ENCODE measurements around the gene TAAR1. TPM values are rescaled to one million over a fixed set of nuclear protein-coding genes. Genes with fewer than 3 reads are reported as not detected.

TAAR1 gene
- polyA plus RNA-seq, 1 donor (not counting 4 experiments of a cell fraction or from before 2014, with no cell fraction given) = not detected

GRCh38 chr6:132663661-132664060 lies 4.7 kb upstream of the TAAR1 start:
- Histone ChIP-seq H2AFZ (ENCODE audit: control insufficient read depth, low read length) (no peak overlapping the region), H3K9me3 (ENCODE audit: control insufficient read depth, low read depth, low read length) (no peaks in the 10 kb centered on the region), H4K20me1 (ENCODE audit: control insufficient read depth, extremely low read depth, insufficient read depth, low read length) (no peaks in the 10 kb centered on the region), H3K4me1 (ENCODE audit: control insufficient read depth, extremely low read depth, insufficient read depth, low read length) (no peaks in the 10 kb centered on the region), H3K9me1 (ENCODE audit: control insufficient read depth, extremely low read depth, insufficient read depth, low read length) (no peaks in the 10 kb centered on the region), H3K36me3 (ENCODE audit: control insufficient read depth in 2 of 2, extremely low read depth in 1 of 2, insufficient read depth in 2 of 2, low read length in 2 of 2) (no peaks in the 10 kb centered on the region), H3K27ac (ENCODE audit: control insufficient read depth, insufficient read depth, low read length) (no peak overlapping the region), H3K9ac (ENCODE audit: control insufficient read depth, extremely low read depth, insufficient read depth, low read length) (no peak overlapping the region), H3K4me2 (ENCODE audit: control insufficient read depth, extremely low read depth, insufficient read depth, low read depth, low read length) (no peak overlapping the region), H3K27me3 (ENCODE audit: control insufficient read depth, extremely low read depth, insufficient read depth, low read length) (no peaks in the 10 kb centered on the region), H3K79me2 (ENCODE audit: control insufficient read depth, insufficient read depth, low read length) (no peaks in the 10 kb centered on the region), H3K4me3 (ENCODE audit: control insufficient read depth in 2 of 3, extremely low read depth in 1 of 3, insufficient read depth in 2 of 3, low read depth in 1 of 3, low read length in 3 of 3) (no peak overlapping the region)
- no peak for TF ChIP-seq EZH2 (IDR thresholded peaks at IDR 0.05; ENCODE audit: low read length)
- no peak for TF ChIP-seq CTCF (optimal IDR thresholded peaks at IDR 0.05 in 1 of 3, IDR thresholded peaks at IDR 0.05 in 1 of 3, conservative IDR thresholded peaks at IDR 0.05 in 1 of 3; ENCODE audit: extremely low read depth in 1 of 3, insufficient read depth in 2 of 3, low read length in 3 of 3)
- FAIRE-seq = no peak
- dilution Hi-C loops (cut with MboI; ENCODE audit: extremely low pct_ligation_motif_present, low sequenced_read_pairs) = no loop called here
- DNase-seq (ENCODE audit: low read depth, low spot score) = no peak

GRCh38 chr6:132661906-132662305 lies 2.9 kb upstream of the TAAR1 start:
- H3K4me2 ChIP-seq (ENCODE audit: control insufficient read depth, extremely low read depth, insufficient read depth, low read depth, low read length) = no peak overlapping the region
- TF ChIP-seq EZH2 (IDR thresholded peaks at IDR 0.05; ENCODE audit: low read length) = no peak
- TF ChIP-seq CTCF (optimal IDR thresholded peaks at IDR 0.05 in 1 of 3, IDR thresholded peaks at IDR 0.05 in 1 of 3, conservative IDR thresholded peaks at IDR 0.05 in 1 of 3; ENCODE audit: extremely low read depth in 1 of 3, insufficient read depth in 2 of 3, low read length in 3 of 3) = no peak
- dilution Hi-C loops (cut with MboI; ENCODE audit: extremely low pct_ligation_motif_present, low sequenced_read_pairs) = no loop called here

More at GRCh38 chr6:132661906-132662305, 2.9 kb upstream of the TAAR1 start:
- Histone ChIP-seq H3K4me1 (ENCODE audit: control insufficient read depth, extremely low read depth, insufficient read depth, low read length) (no peaks in the 10 kb centered on the region), H3K27me3 (ENCODE audit: control insufficient read depth, extremely low read depth, insufficient read depth, low read length) (no peaks in the 10 kb centered on the region), H3K27ac (ENCODE audit: control insufficient read depth, insufficient read depth, low read length) (no peak overlapping the region), H3K9ac (ENCODE audit: control insufficient read depth, extremely low read depth, insufficient read depth, low read length) (no peak overlapping the region), H2AFZ (ENCODE audit: control insufficient read depth, low read length) (no peak overlapping the region), H3K79me2 (ENCODE audit: control insufficient read depth, insufficient read depth, low read length) (no peaks in the 10 kb centered on the region), H4K20me1 (ENCODE audit: control insufficient read depth, extremely low read depth, insufficient read depth, low read length) (no peaks in the 10 kb centered on the region), H3K36me3 (ENCODE audit: control insufficient read depth in 2 of 2, extremely low read depth in 1 of 2, insufficient read depth in 2 of 2, low read length in 2 of 2) (no peaks in the 10 kb centered on the region), H3K9me3 (ENCODE audit: control insufficient read depth, low read depth, low read length) (no peaks in the 10 kb centered on the region), H3K4me3 (ENCODE audit: control insufficient read depth in 2 of 3, extremely low read depth in 1 of 3, insufficient read depth in 2 of 3, low read depth in 1 of 3, low read length in 3 of 3) (no peak overlapping the region), H3K9me1 (ENCODE audit: control insufficient read depth, extremely low read depth, insufficient read depth, low read length) (no peaks in the 10 kb centered on the region)
- no peak for FAIRE-seq
- DNase-seq (ENCODE audit: low read depth, low spot score) = no peak
